ENCODE data around the gene TEX54. TPM values are rescaled to one million over a fixed set of nuclear protein-coding genes. Genes with fewer than 3 reads are reported as not detected.

The TEX54 gene
- total and polyA plus RNA-seq, 2 of the 13 experiments (the other 11 are each of a cell fraction or from before 2014, with no cell fraction given), result not detected

GRCh38 chr11:62842171-62842741, 9.6 kb upstream of the TEX54 start (continued):
- TF ChIP-seq GABPB1 (CRISPR knock-in tag; IDR thresholded peaks at IDR 0.05), result peak; percentile 58
- TF ChIP-seq ZNF770 (CRISPR knock-in tag; IDR thresholded peaks at IDR 0.05), result peak; percentile 71
- no peak for TF ChIP-seq SATB2 (CRISPR knock-in tag; IDR thresholded peaks at IDR 0.05)
- 0 out of 2 replicates have a peak, but pooled peaks have one; percentile 19 for TF ChIP-seq BRD4 (CRISPR knock-in tag; IDR thresholded peaks at IDR 0.05)
- no peak for TF ChIP-seq ZFYVE20 (CRISPR knock-in tag; IDR thresholded peaks at IDR 0.05; ENCODE audit: borderline replicate concordance, low read depth)
- TF ChIP-seq SP4 (CRISPR knock-in tag; IDR thresholded peaks at IDR 0.05), result 0 out of 2 replicates have a peak, but pooled peaks have one; percentile 32
- 0 out of 2 replicates have a peak, but pooled peaks have one; percentile 39 for TF ChIP-seq TBX2 (CRISPR knock-in tag; IDR thresholded peaks at IDR 0.05; ENCODE audit: borderline replicate concordance)
- TF ChIP-seq ZBTB7B (CRISPR knock-in tag; IDR thresholded peaks at IDR 0.05), result no peak
- 0 out of 2 replicates have a peak, but pooled peaks have one; percentile 77 for TF ChIP-seq ELF4 (CRISPR knock-in tag; IDR thresholded peaks at IDR 0.05; ENCODE audit: borderline replicate concordance)
- no peak for TF ChIP-seq ISL2 (CRISPR knock-in tag; IDR thresholded peaks at IDR 0.05)
- TF ChIP-seq RORA (CRISPR knock-in tag; IDR thresholded peaks at IDR 0.05), result no peak
- no peak for TF ChIP-seq PCBP2 (optimal IDR thresholded peaks at IDR 0.05; ENCODE audit: low read depth, low read length, poor library complexity, severe bottlenecking)
- peak; percentile 78 for TF ChIP-seq SRSF1 (optimal IDR thresholded peaks at IDR 0.05; ENCODE audit: low read depth, low read length)
- no peak for TF ChIP-seq ZNF232 (CRISPR knock-in tag; IDR thresholded peaks at IDR 0.05; ENCODE audit: borderline replicate concordance)
- TF ChIP-seq THAP9 (CRISPR knock-in tag; IDR thresholded peaks at IDR 0.05; ENCODE audit: borderline replicate concordance), result peak; percentile 53; the same call in 1 of the 2 replicates
- 0 out of 2 replicates have a peak, but pooled peaks have one; percentile 13 for TF ChIP-seq MTA1 (CRISPR knock-in tag; IDR thresholded peaks at IDR 0.05; ENCODE audit: borderline replicate concordance)
- TF ChIP-seq AKNA (CRISPR knock-in tag; IDR thresholded peaks at IDR 0.05; ENCODE audit: borderline replicate concordance), result no peak
- TF ChIP-seq IRF9 (CRISPR knock-in tag; IDR thresholded peaks at IDR 0.05; ENCODE audit: borderline replicate concordance), result 0 out of 2 replicates have a peak, but pooled peaks have one; percentile 49
